HUES6 (cell line): ENCODE results near the gene CERS6.

Experiments used
- H3K27ac ChIP-seq: 2 replicates; pipeline ENCODE4 v1.7.0; 2013; ENCODE audit warnings: low read depth, mild to moderate bottlenecking, low read length, inconsistent platforms
- H3K27me3 ChIP-seq: 2 replicates; pipeline ENCODE4 v1.6.1; 2013; ENCODE audit warnings: low read length; ENCODE audit not compliant: control insufficient read depth, insufficient read depth
- H3K36me3 ChIP-seq: 2 replicates; pipeline ENCODE4 v1.6.1; 2013; ENCODE audit warnings: low read length; ENCODE audit not compliant: control insufficient read depth, insufficient read depth
- H3K4me1 ChIP-seq: 2 replicates; pipeline ENCODE4 v1.6.1; 2013; ENCODE audit warnings: low read length; ENCODE audit not compliant: control insufficient read depth, insufficient read depth
- H3K4me3 ChIP-seq: 2 replicates; pipeline ENCODE4 v1.5.1; 2013; ENCODE audit warnings: low read depth, low read length
- H3K9ac ChIP-seq: one replicate; pipeline ENCODE4 v1.6.1; 2013; ENCODE audit warnings: mild to moderate bottlenecking, low read length
- H3K9me3 ChIP-seq: 2 replicates; pipeline ENCODE4 v1.6.1; 2013; ENCODE audit warnings: low read depth, low read length; ENCODE audit not compliant: control insufficient read depth, insufficient read depth

The CERS6 gene

GRCh38 chr2:168734199-168734760 is 278.2 kb downstream of the CERS6 start:
- H3K4me3 ChIP-seq, result no peak overlapping the region
- H3K27me3 ChIP-seq, result no peaks in the 10 kb centered on the region
- peaks cover 31% of the 10 kb centered on the region for H3K4me1 ChIP-seq
- no peaks in the 10 kb centered on the region for H3K9me3 ChIP-seq
- H3K9ac ChIP-seq, result no peak overlapping the region
- H3K36me3 ChIP-seq, result no peaks in the 10 kb centered on the region
- no peak overlapping the region for H3K27ac ChIP-seq

GRCh38 chr2:168736649-168737445 is 280.8 kb downstream of the CERS6 start:
- Histone ChIP-seq H3K4me3 (no peak overlapping the region), H3K27me3 (no peaks in the 10 kb centered on the region), H3K36me3 (no peaks in the 10 kb centered on the region), H3K9me3 (no peaks in the 10 kb centered on the region), H3K4me1 (peaks cover 6% of the 10 kb centered on the region), H3K27ac (no peak overlapping the region), H3K9ac (no peak overlapping the region)

GRCh38 chr2:168738062-168738461 is 282.0 kb downstream of the CERS6 start:
- Histone ChIP-seq H3K4me1 (no peaks in the 10 kb centered on the region), H3K36me3 (no peaks in the 10 kb centered on the region), H3K4me3 (no peak overlapping the region), H3K9me3 (no peaks in the 10 kb centered on the region), H3K27me3 (no peaks in the 10 kb centered on the region), H3K27ac (no peak overlapping the region), H3K9ac (no peak overlapping the region)

GRCh38 chr2:168740360-168740759 is 284.3 kb downstream of the CERS6 start:
- Histone ChIP-seq H3K27me3 (no peaks in the 10 kb centered on the region), H3K36me3 (no peaks in the 10 kb centered on the region), H3K9ac (no peak overlapping the region), H3K4me1 (no peaks in the 10 kb centered on the region), H3K4me3 (no peak overlapping the region), H3K9me3 (no peaks in the 10 kb centered on the region), H3K27ac (no peak overlapping the region)

GRCh38 chr2:168740788-168741187 is 284.7 kb downstream of the CERS6 start:
- Histone ChIP-seq H3K9ac (no peak overlapping the region), H3K9me3 (no peaks in the 10 kb centered on the region), H3K4me1 (no peaks in the 10 kb centered on the region), H3K27me3 (no peaks in the 10 kb centered on the region), H3K4me3 (no peak overlapping the region), H3K36me3 (no peaks in the 10 kb centered on the region), H3K27ac (no peak overlapping the region)

GRCh38 chr2:168742258-168742932 is 286.3 kb downstream of the CERS6 start:
- Histone ChIP-seq H3K27me3 (no peaks in the 10 kb centered on the region), H3K27ac (no peak overlapping the region), H3K9me3 (no peaks in the 10 kb centered on the region), H3K4me1 (no peaks in the 10 kb centered on the region), H3K9ac (no peak overlapping the region), H3K4me3 (no peak overlapping the region), H3K36me3 (no peaks in the 10 kb centered on the region)

- no peaks in the 10 kb centered on the region for H3K36me3 ChIP-seq
- H3K27me3 ChIP-seq, result no peaks in the 10 kb centered on the region
- H3K9me3 ChIP-seq, result no peaks in the 10 kb centered on the region
- no peak overlapping the region for H3K27ac ChIP-seq
- H3K9ac ChIP-seq, result no peak overlapping the region
- peaks cover 10% of the 10 kb centered on the region; the same call in 1 of the 2 replicates for H3K4me1 ChIP-seq
- no peak overlapping the region for H3K4me3 ChIP-seq
These were observed 288.8 kb downstream of the CERS6 start for GRCh38 chr2:168744844-168745243.

- no peak overlapping the region for H3K9ac ChIP-seq
- no peaks in the 10 kb centered on the region for H3K36me3 ChIP-seq
- H3K27me3 ChIP-seq, result no peaks in the 10 kb centered on the region
- no peak overlapping the region for H3K27ac ChIP-seq
- peaks cover 13% of the 10 kb centered on the region; the same call in 1 of the 2 replicates for H3K4me1 ChIP-seq
- no peaks in the 10 kb centered on the region for H3K9me3 ChIP-seq
- no peak overlapping the region for H3K4me3 ChIP-seq
These were observed 292.4 kb downstream of the CERS6 start for GRCh38 chr2:168748461-168748860.

GRCh38 chr2:168749297-168749696 is 293.2 kb downstream of the CERS6 start:
- Histone ChIP-seq H3K36me3 (no peaks in the 10 kb centered on the region), H3K27me3 (no peaks in the 10 kb centered on the region), H3K27ac (no peak overlapping the region), H3K4me1 (peaks cover 13% of the 10 kb centered on the region; the same call in 1 of the 2 replicates), H3K9ac (no peak overlapping the region), H3K4me3 (no peak overlapping the region), H3K9me3 (no peaks in the 10 kb centered on the region)

- Histone ChIP-seq H3K4me3 (no peak overlapping the region), H3K9me3 (no peaks in the 10 kb centered on the region), H3K27me3 (no peaks in the 10 kb centered on the region), H3K9ac (no peak overlapping the region), H3K4me1 (peaks cover 13% of the 10 kb centered on the region; the same call in 1 of the 2 replicates), H3K27ac (no peak overlapping the region), H3K36me3 (no peaks in the 10 kb centered on the region)
These were observed 295.1 kb downstream of the CERS6 start for GRCh38 chr2:168751104-168751740.

GRCh38 chr2:168752361-168752760 is 296.3 kb downstream of the CERS6 start:
- Histone ChIP-seq H3K4me1 (peaks cover 18% of the 10 kb centered on the region), H3K27me3 (no peaks in the 10 kb centered on the region), H3K36me3 (no peaks in the 10 kb centered on the region)

More at GRCh38 chr2:168752361-168752760, 296.3 kb downstream of the CERS6 start:
- H3K4me3 ChIP-seq, result no peak overlapping the region
- H3K9ac ChIP-seq, result no peak overlapping the region
- H3K9me3 ChIP-seq, result no peaks in the 10 kb centered on the region
- no peak overlapping the region for H3K27ac ChIP-seq
